Testis (tissue), 3 donors: ENCODE measurements around the gene OXSR1. TPM values are rescaled to one million over a fixed set of nuclear protein-coding genes. Genes with fewer than 3 reads are reported as not detected.
"Not testable (repeated sequence)": the region's sequence is repeated elsewhere in the genome, so short reads cannot be mapped to it uniquely, and the experiment has no call there.

Experiments
- DNase-seq: peaks from one replicate; pipeline ENCODE4 v3.0.0-alpha.2; 2019
- H3K27ac ChIP-seq, 2 donors: fragments of 200-600 bp; sonication (generic); one replicate each; pipeline ENCODE4 v1.5.1; 2019
- H3K27me3 ChIP-seq: fragments of 200-600 bp; sonication (generic); one replicate; pipeline ENCODE4 v1.5.1; 2019
- H3K36me3 ChIP-seq: fragments of 200-600 bp; sonication (generic); one replicate; pipeline ENCODE4 v1.5.1; 2017; ENCODE audit warnings: low read depth; ENCODE audit errors: missing control alignments
- H3K4me1 ChIP-seq: fragments of 200-600 bp; sonication (generic); one replicate; pipeline ENCODE4 v1.5.1; 2019
- H3K4me3 ChIP-seq, 2 donors: fragments of 200-600 bp; sonication (generic); one replicate each; pipeline ENCODE4 v1.5.1; 2017 to 2019
- H3K9me3 ChIP-seq: fragments of 200-600 bp; sonication (generic); one replicate; pipeline ENCODE4 v1.5.1; 2017
- POLR2A ChIP-seq: fragments of 450-650 bp; IDR thresholded peaks from one replicate; pipeline ENCODE4 v1.6.1; 2017; ENCODE audit warnings: antibody characterized with exemption, mild to moderate bottlenecking, moderate library complexity
- WGBS, 2 donors: methylation state at CpG; one replicate each; pipeline ENCODE4 v1.1.5; 2018; 5-methylcytosine and 5-hydroxymethylcytosine counted together
- intact Hi-C: fragments of 100-400 bp; cut with DNase I; formaldehyde crosslinking; loops from one replicate; pipeline ENCODE4 v1.15.1; 2023; ENCODE audit warnings: low total_unique reads
- polyA plus RNA-seq: library from polyadenylated mRNA; stranded (reverse); fragments of 350-450 nt; fragmentation: Illumina TruSeq; extraction: RNeasy Lipid Tissue Mini Kit (QIAGEN cat#74804); gene quantifications from one replicate; pipeline ENCODE4 v1.2.3, GENCODE V29; 2014; ENCODE audit warnings: low read depth, low replicate concordance; ENCODE audit not compliant: insufficient read depth
- total RNA-seq, 2 donors: library from RNA; depleted of rRNA; stranded (reverse); fragments of >200 nt; gene quantifications; one replicate each; pipeline ENCODE4 v1.2.3, GENCODE V29; 2016
- TF ChIP-seq, protein P1 (sequence below), 3 experiments: fragments of 450-650 bp in 2 of 3; fragments of 200-600 bp in 1 of 3; sonication (generic) in 1 of 3; IDR thresholded peaks; one replicate each; pipeline ENCODE4 v1.5.1; 2016 to 2019; ENCODE audit warnings: antibody characterized with exemption in 3 of 3, mild to moderate bottlenecking in 2 of 3, moderate library complexity in 1 of 3

The OXSR1 gene
- total and polyA plus RNA-seq, 3 donors from 2014 or later, result 26.0 to 48.7 (median 39.7) TPM

GRCh38 chr3:38158472-38158871, 6.9 kb upstream of the OXSR1 start:
- no peaks in the 10 kb centered on the region for H3K36me3 ChIP-seq
- 81 to 83% methylated on average over 5 of the region's 5 CpGs for WGBS, 2 donors
- DNase-seq, result no peak

GRCh38 chr3:38160704-38161103, 4.6 kb upstream of the OXSR1 start:
- H3K27ac ChIP-seq, H3K27me3 ChIP-seq, H3K4me1 ChIP-seq, H3K9me3 ChIP-seq, H3K36me3 ChIP-seq, H3K4me3 ChIP-seq, intact Hi-C loops, DNase-seq: not testable (repeated sequence)
- 91 to 94% methylated on average over 11 of the region's 11 CpGs for WGBS, 2 donors

More at GRCh38 chr3:38158472-38158871, 6.9 kb upstream of the OXSR1 start:
- no peak overlapping the region for H3K27ac ChIP-seq
- no peak for TF ChIP-seq POLR2A
- TF ChIP-seq, protein P1, sequence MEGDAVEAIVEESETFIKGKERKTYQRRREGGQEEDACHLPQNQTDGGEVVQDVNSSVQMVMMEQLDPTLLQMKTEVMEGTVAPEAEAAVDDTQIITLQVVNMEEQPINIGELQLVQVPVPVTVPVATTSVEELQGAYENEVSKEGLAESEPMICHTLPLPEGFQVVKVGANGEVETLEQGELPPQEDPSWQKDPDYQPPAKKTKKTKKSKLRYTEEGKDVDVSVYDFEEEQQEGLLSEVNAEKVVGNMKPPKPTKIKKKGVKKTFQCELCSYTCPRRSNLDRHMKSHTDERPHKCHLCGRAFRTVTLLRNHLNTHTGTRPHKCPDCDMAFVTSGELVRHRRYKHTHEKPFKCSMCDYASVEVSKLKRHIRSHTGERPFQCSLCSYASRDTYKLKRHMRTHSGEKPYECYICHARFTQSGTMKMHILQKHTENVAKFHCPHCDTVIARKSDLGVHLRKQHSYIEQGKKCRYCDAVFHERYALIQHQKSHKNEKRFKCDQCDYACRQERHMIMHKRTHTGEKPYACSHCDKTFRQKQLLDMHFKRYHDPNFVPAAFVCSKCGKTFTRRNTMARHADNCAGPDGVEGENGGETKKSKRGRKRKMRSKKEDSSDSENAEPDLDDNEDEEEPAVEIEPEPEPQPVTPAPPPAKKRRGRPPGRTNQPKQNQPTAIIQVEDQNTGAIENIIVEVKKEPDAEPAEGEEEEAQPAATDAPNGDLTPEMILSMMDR (IDR thresholded peaks at IDR 0.05), result no peak
- H3K4me1 ChIP-seq, result no peaks in the 10 kb centered on the region
- H3K4me3 ChIP-seq, result no peak overlapping the region
- no peaks in the 10 kb centered on the region for H3K27me3 ChIP-seq
- intact Hi-C loops, result no loop called here
- H3K9me3 ChIP-seq, result no peaks in the 10 kb centered on the region

GRCh38 chr3:38163117-38163840, 2.1 kb upstream of the OXSR1 start:
- intact Hi-C loops, result no loop called here
- WGBS, 2 donors, result 72 to 74% methylated on average over 12 of the region's 12 CpGs
- Histone ChIP-seq H3K27ac (peak overlapping the region in 1 of 2 donors; percentile 98), H3K4me3 (no peak overlapping the region), H3K4me1 (no peaks in the 10 kb centered on the region), H3K36me3 (no peaks in the 10 kb centered on the region), H3K9me3 (no peaks in the 10 kb centered on the region), H3K27me3 (no peaks in the 10 kb centered on the region)
- no peak for TF ChIP-seq POLR2A
- TF ChIP-seq, protein P1 (IDR thresholded peaks at IDR 0.05), result no peak
- no peak for DNase-seq

- H3K27me3 ChIP-seq, result no peaks in the 10 kb centered on the region
- intact Hi-C loops, result no loop called here
- no peaks in the 10 kb centered on the region for H3K4me1 ChIP-seq
- 47 to 52% methylated on average over 24 of the region's 24 CpGs for WGBS, 2 donors
- H3K9me3 ChIP-seq, result no peaks in the 10 kb centered on the region
- H3K27ac ChIP-seq, result peak overlapping the region; percentile 98
- TF ChIP-seq, protein P1 (IDR thresholded peaks at IDR 0.05), result no peak
- no peak for TF ChIP-seq POLR2A
- peak; percentile 21 for DNase-seq
- no peaks in the 10 kb centered on the region for H3K36me3 ChIP-seq
- H3K4me3 ChIP-seq, result peak overlapping the region; percentile 95 to 98
Observed at GRCh38 chr3:38163841-38164642, 1.3 kb upstream of the OXSR1 start.

GRCh38 chr3:38164643-38164951, 740 bp upstream of the OXSR1 start:
- H3K27ac ChIP-seq, result peak overlapping the region; percentile 98
- intact Hi-C loops, result no loop called here
- H3K4me1 ChIP-seq, result no peaks in the 10 kb centered on the region
- no peaks in the 10 kb centered on the region for H3K36me3 ChIP-seq
- H3K9me3 ChIP-seq, result no peaks in the 10 kb centered on the region
- H3K27me3 ChIP-seq, result no peaks in the 10 kb centered on the region
- TF ChIP-seq, protein P1 (IDR thresholded peaks at IDR 0.05), result no peak
- no peak for TF ChIP-seq POLR2A
- H3K4me3 ChIP-seq, result peak overlapping the region; percentile 95 to 98
- no peak for DNase-seq
- 0 to 1% methylated on average over 15 to 17 of the region's 17 CpGs for WGBS, 2 donors
